Right ventricle myocardium superior (tissue), 1 donor: ENCODE measurements around the gene MS4A10. TPM values are rescaled to one million over a fixed set of nuclear protein-coding genes. Genes with fewer than 3 reads are reported as not detected.
A peak's percentile ranks its signal among the peaks of the same experiment; 100 is the strongest.

Source experiments
- ATAC-seq: fragments of 200-7000 bp; cut with Tn5 transposase; one replicate; pipeline ENCODE4 v1.9.1; 2020; ENCODE audit warnings: mild to moderate bottlenecking; ENCODE audit not compliant: poor library complexity
- DNase-seq: peaks from one replicate; pipeline ENCODE4 v3.0.0-alpha.2; 2020
- intact Hi-C: fragments of 100-400 bp; cut with DNase I; formaldehyde crosslinking; loops from one replicate; pipeline ENCODE4 v1.11.2; 2022
- total RNA-seq: library from RNA; stranded (reverse); fragmentation: NEBNext Ultra II Directional; extraction: Animal tissue kit (Norgen Biotek cat#: 25700); gene quantifications from one replicate; pipeline ENCODE4 v1.2.1, GENCODE V29; 2021
- donor health status: DM: no; HTN: yes; CAD: no; lungs with severe emphysema.

The MS4A10 gene
- total RNA-seq, 1 donor from 2014 or later = not detected

DNA sequence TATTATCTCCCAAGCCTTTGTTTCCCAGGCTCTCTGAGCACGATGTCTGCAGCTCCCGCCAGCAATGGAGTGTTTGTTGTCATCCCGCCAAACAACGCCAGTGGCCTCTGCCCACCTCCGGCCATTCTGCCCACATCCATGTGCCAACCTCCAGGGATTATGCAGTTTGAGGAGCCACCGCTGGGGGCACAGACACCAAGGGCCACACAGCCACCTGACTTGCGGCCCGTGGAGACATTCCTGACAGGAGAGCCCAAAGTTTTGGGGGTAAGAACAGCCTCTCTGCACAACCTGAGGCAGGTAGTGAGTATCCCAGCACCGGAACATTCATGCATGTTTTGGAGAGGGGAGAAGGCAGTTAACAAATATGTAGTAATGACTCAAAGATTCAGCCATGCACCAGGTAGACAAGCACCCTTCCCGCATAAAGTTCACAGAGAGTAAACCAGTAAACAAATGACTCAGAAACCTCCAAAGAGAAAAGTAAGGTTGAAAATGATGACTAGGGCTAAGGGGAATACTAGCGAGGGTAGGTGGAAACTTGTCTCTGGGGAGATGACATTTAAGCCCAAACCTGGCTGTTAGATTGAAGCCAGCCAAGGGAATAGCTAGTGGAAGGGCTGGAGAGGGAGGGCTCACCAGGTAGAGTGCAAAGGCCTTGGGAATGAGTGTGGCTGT, 21.3 kb upstream of the MS4A10 start:
- intact Hi-C loops = no loop called here
- no peak for DNase-seq
- ATAC-seq = no peak

DNA sequence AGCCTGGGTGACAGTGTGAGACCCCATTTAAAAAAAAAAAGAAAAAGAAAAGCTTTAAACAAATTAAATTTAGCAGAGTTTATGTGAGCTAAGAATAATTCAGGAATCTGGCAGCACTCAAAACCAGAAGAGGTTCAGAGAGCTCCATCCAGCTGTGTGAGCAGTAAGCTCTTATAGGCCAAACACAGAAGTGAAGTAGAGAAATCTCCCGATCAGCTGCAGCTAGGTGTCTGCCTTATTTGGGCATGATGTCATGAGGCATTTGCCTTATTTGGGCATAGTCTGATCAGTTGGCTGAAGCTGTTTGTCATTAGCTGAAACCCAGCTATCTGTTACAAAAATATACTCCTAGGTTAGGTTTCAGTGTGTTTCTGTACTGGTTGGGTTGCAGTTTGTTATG, 20.3 kb upstream of the MS4A10 start:
- ATAC-seq = no peak
- DNase-seq = no peak
- intact Hi-C loops = no loop called here

DNA sequence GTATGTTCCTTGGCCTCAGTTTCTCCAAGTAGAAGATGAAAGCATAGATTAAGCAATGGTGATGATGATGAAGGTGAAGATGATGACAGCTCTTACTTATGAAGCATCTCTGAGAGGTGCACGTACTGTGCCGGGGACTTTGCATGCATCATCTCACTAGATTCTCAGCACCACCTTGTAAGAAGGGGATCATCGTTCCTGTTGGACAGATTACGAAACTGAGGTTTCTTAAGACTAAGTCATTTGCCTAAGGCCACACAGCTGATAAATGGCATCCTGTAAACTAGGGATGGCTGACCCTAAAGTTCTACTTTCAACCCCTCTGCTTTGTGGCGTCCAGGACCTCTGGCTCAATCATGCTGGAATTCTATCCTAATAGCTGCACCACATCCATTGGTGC, 19.8 kb upstream of the MS4A10 start:
- intact Hi-C loops = no loop called here
- DNase-seq (no peak), ATAC-seq (no peak)

DNA sequence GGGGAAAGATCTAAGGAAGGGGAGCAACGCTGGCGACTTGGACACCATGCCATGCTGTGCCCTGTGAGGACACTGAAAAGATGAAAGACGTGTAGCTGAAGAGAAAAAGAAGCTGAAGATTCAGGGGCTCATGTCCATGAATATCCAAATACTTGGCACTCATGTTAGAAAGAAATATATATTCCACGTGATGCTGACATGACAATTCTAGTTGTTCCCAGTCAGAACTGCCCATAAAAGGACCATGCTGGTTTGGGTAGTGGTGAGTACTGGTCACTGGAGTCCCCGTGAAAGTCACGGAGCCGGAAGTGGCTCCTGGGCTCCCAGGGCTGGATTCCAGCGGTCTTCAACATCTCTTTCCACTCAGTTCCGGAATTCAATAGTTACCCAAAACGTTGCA, 18.6 kb upstream of the MS4A10 start:
- DNase-seq = no peak
- ATAC-seq = no peak
- intact Hi-C loops = no loop called here

DNA sequence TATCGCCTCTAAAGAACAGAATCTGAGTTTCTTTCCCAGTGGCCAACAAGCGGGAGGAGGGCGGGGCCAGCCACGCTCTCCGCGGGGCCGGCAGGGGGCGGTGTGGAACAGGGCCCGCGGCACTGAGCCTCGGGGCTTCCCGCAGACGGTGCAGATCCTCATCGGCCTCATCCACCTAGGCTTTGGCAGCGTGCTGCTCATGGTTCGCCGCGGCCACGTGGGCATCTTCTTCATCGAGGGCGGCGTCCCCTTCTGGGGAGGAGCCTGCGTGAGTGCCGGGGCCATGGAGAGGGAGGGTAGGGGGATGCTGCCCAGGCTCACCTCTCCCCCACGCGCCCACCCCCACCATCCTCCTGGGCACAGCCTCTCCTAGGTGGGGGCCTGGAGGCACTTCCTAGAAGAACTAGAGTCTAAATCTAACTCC, 17.7 kb upstream of the MS4A10 start:
- intact Hi-C loops = no loop called here
- ATAC-seq = no peak
- no peak for DNase-seq

DNA sequence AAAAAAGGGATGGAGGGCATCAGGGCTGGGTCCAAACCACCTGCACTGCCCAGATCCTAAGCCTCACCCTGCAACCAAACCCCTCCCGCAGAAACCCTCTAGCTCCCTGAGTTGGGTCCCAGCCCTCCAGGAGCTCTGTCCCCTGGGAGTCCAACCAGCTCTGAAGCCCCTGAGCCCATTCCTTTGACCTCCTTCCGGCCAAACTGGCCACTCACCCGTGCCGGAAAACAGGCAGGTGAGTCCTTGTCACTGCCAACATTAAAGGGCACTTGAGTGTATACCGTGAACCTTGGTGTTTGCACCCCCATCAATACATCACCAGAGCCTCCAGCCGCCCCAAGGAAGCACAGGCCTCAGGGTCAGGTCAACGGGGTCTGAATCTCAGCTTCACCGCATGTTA, 16.9 kb upstream of the MS4A10 start:
- intact Hi-C loops = no loop called here
- DNase-seq (no peak), ATAC-seq (no peak)

DNA sequence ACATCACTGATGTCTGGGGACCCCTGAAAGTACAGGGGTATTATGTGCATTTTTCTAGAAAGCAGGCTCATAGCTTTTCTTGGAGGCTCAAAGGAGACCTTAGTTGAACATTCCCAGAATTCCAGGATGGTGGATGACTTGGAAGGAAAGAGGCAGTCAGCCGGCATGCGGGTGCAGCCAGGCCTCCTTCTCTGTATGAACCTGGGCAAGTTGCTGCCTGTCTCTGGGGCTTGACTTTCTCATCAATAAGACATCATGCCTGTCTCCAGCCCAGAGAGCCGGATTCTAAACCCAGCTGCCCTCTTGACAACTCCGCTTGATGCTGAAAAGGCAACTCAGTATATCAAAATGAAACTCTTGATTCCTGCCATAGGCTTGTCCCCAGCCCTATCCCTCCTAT, 15.9 kb upstream of the MS4A10 start:
- intact Hi-C loops = no loop called here
- no peak for DNase-seq
- no peak for ATAC-seq

DNA sequence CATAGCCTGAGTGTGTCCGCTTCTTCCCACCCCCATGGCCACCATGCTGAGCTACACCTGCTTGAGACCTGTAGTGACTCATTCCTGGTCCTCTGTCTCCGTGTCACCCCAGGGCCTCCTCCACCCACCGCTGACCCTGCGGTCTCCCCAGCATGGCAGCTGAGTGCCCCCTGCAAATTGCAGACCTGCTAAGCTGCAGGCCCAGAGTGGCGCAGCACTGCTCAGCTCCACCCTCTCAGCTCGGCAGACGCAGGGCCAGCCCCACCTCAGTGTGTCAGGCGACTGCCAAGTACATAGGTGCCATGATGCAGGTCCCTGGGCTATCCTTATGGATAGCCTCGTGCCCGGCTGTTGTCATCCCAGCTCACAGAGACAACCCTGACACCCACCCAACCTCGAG, 15.3 kb upstream of the MS4A10 start:
- ATAC-seq (no peak), DNase-seq (no peak)
- intact Hi-C loops = no loop called here

DNA sequence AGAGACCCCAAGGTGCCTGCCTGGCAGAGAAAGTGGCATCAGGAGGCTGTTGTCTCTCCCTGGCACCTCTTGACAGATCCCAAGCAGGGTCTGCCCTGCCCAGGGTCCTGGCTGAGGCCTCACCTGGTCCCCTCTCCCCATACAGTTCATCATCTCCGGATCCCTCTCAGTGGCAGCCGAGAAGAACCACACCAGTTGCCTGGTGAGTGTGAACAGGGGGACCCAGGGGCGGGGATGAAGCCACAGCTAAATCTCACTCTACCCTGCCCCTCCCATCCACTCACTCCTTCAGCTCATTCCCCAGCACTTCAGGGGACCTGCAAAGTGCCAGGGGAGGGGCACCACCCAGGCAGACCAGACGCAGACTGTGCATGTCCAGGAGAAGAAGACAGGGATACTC, 14.0 kb upstream of the MS4A10 start:
- DNase-seq (no peak), ATAC-seq (no peak)
- intact Hi-C loops = no loop called here

DNA sequence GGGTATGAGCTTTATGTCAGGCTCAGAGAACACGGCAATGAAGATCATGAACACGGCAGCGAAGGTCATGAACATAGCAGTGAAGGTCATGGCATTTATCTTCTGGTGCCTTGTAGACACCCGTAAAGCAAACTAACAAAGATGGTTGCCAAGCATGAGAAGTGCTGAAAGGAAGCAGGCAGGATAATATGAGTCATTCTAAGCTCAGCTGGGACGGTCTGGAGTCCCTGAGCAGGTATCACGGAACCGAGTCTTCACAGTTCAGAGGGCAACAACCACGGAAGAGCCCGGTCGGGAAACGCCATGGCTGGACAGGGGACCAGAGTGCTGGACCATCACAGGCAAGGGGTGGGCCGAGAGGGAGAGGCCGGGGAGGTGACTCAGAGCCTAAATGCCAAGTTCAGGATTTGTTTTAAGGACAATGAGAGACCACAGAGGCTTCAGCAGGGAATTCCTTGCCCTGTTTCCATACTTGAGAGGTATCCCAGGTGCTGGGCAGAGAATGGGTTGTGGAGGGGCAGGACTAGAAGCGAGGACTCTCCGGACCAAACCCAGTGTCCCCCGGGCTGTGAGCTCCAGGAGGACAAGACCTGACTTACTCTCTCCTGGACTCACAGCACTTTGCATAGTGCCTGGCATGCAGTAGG, 13.1 kb upstream of the MS4A10 start:
- intact Hi-C loops = no loop called here

DNA sequence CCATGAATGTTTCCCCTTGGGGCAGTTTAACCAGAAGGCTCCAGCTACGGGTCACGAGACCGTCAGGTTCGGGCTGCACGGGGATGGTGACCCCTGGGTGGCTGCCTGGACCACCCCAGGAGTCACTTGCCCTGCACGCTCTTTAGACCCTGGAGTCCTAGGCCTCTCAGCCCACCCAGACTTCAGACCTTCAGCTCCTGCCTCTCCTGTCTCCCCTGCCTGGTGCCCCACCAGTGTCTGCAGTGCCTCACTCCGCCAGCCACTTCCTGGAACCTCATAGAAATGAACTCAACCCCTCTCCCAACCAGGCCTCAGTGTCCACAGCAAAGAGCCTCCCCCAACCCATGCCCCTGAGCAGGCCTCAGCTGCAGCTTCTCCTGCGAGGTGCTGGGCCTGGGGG, 12.5 kb upstream of the MS4A10 start:
- intact Hi-C loops = no loop called here

More for the DNA sequence above, 13.1 kb upstream of the MS4A10 start:
- DNase-seq = no peak
- ATAC-seq = no peak

DNA sequence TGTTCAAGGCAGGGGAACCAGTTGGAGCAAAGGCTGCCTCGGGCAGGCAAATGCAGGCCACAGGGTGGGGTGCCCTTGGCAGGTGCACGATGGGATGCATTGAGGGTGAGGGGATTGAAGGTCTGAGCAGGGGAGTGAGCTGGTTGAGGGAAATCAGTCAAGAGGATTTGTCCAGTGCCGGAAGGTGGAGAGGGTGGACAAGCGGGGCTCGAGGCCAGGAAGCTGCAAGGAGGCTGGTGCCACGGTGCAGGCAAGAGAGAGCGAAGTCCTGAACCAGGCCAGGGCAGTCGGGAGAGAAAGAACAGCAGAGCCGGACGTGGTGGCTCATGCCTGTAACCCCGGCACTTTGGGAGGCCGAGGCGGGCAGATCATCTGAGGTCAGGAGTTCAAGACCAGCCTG, 10.4 kb upstream of the MS4A10 start:
- intact Hi-C loops = loop anchor here (5.0 kb wide), 1 partner anchor 128 kb away; no protein-coding TSS in a partner anchor
- ATAC-seq (no peak), DNase-seq (no peak)

More for the DNA sequence above, 12.5 kb upstream of the MS4A10 start:
- DNase-seq (no peak), ATAC-seq (no peak)

DNA sequence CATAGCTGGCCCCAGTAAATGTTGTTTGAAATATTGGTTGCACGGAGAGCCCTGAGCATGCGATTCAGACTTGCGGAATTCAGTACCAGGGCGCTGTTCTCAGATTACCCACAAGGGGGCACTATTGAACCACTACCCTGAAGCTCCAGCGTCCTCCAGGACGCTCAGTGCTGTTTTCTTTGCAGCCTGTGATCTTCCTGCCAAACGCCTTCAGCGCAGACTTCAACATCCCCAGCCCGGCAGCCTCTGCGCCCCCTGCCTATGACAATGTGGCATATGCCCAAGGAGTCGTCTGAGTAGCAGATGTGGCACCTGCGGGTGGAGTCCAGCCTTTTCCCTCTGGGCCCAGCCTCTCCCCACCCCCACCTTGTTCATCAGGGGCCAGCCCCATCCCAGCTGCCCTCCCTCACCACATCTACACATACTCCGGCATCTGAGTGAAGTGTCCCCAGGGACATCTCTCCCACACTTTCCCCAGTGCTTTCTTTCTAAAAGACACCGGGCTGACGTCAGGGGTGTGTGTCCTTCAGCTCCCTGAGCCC, 9.6 kb upstream of the MS4A10 start:
- intact Hi-C loops = loop anchor here (5.0 kb wide), 1 partner anchor 127 kb away; no protein-coding TSS in a partner anchor
- peak; percentile 77 for DNase-seq
- peak; percentile 88 for ATAC-seq

DNA sequence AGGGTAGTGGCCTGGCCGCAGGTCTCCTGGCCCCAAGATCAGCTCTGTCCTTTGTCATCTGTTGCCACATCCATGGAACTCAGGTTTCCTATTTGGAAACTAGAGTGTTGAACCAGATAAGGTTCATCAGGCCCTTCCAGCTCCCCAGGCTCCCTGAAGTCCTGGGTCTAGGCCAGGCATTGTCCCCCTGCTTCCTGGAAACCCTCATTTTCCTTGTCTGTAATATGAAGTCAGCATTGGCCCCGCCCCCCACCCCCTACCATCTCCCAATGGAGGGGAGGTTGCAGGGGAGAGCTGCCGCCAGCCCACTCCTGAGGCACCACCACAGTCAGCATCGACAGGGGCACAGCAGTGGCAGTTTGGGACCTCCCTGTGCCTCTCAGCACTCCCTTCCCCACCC, 9.0 kb upstream of the MS4A10 start:
- intact Hi-C loops = loop anchor here (5.0 kb wide), 1 partner anchor 126 kb away; no protein-coding TSS in a partner anchor
- DNase-seq (no peak), ATAC-seq (no peak)

DNA sequence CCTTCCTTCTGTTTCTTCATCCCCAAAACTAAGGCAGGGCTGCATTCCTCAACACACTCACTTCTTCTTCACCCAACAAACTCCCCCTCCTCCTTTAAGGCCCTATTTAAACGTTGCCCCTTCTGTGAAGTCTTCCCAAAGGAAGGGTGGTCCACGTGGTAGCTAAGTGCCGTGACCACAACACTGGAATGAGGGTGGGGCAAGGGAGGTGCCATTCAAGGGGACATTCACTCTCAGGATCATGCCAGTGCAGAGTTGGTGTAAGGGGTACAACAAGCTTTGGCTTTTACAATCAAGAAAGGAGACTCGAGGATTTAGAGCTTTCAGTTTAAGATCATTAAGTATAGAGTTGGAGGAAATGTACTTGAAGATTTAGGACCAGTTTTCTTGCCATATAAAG, 8.0 kb upstream of the MS4A10 start:
- DNase-seq (no peak), ATAC-seq (no peak)
- intact Hi-C loops = loop anchor here (5.0 kb wide), 1 partner anchor 125 kb away; no protein-coding TSS in a partner anchor

DNA sequence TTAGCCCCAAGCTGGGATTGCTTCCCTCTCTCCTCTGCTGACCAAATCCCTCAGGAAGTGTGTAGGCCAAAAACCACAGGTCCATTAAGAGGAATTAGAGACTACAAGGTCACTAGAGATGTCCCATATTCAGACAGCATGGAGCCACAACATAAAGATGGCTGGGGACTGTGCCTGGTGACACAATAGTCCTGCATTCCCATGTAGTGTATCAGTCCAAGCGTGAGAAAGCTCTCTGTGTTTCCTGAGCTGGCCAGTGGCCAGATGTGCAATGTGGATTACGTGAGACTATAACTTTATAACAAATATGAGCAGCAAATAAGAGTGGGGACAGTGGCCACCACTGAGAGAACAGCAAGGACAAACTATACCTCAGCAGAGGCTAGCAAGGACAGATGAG, 7.6 kb upstream of the MS4A10 start:
- DNase-seq (no peak), ATAC-seq (no peak)
- intact Hi-C loops = loop anchor here (5.0 kb wide), 1 partner anchor 125 kb away; no protein-coding TSS in a partner anchor

DNA sequence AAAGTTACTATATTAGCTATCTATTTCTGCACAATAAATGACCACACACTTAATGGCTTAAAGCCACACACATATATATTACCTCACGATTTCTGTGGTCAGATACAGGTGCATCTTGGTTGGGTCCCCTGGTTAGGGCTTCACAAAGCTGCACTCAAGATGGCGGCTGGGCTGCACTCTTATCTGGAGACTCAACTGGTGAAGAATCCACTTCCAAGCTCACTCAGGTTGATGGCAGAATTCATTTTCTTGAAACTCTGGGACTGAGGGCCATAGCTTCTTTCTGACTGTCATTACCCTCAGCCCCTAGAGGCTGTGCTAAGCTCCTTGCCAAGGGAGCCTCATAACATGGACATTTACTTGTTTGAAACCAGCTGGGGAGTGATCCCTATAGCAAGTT, 5.1 kb upstream of the MS4A10 start:
- intact Hi-C loops = no loop called here
- ATAC-seq (no peak), DNase-seq (no peak)

DNA sequence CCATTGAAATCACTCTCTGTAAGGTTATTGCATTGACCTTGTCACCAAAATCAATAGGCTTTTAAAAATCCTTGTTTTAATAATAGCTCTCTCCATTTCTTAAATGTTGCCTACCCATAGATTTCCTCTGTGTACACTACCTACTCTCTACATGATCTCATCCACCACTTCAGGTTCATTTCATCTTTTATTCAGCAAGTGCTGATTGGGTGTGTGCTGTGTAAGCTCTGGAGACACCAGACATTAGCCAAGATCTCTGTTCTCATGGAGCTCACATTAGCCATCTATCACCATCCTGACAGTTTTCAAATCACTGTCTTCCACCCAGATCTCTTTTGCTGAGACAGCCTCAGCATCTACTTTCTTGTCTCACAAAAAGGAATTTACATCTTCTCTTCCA, 4.4 kb upstream of the MS4A10 start:
- no peak for DNase-seq
- no peak for ATAC-seq
- intact Hi-C loops = no loop called here

DNA sequence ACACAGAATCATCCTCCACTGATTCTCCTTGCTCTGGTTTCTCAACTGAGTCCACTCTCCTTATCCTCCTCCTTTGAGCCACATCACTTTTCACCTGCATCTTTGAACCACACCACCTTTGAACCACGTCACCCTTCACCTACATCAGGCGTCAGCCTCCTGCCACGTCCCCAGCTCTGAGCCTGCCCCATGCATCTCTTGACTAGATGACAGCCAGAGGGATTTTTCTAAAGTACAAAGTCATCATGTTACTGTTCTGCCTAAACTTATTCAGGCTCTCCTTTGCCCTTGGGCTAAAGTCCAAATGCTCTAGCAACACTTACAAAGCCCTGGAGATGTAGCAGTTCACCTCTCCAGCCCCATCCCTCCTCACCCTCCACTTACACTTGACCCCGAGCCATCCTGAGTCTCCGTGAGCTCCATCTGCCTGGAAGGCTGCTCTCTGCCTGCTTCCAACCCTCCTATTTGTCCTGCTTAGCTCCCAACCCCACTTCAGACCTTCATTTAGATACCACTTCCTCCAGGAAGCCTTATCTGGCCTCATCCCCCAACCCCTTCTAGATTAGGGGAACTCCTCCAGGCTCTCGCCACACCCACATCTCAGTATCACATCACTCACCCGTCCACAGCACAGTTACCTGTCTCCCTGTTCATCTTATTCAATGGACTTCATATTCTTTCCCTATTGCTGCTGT, 3.7 kb upstream of the MS4A10 start:
- intact Hi-C loops = no loop called here
- ATAC-seq (no peak), DNase-seq (no peak)

DNA sequence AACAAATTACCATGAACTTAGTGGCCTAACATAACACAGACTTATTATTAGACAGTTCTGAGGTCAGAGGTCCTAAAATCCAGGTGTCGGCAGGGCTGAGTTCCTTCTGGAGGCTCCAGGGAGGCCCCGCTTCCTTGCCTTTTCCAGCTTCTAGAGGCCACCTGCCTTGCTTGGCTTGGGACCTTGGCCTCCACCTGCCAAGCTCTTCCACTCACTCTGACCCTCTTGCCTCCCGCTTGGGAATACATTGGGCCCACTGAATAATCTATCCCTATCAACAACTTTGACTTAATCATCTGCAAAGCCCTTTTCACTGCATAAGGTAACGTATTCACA, 3.2 kb upstream of the MS4A10 start:
- intact Hi-C loops = no loop called here
- DNase-seq = no peak
- ATAC-seq = no peak
